ENCODE measurements around the gene MYCBPAP. TPM values are rescaled to one million over a fixed set of nuclear protein-coding genes. Genes with fewer than 3 reads are reported as not detected.

The MYCBPAP gene
- total RNA-seq, 1 experiment from 2014 or later = 2.7 TPM

DNA sequence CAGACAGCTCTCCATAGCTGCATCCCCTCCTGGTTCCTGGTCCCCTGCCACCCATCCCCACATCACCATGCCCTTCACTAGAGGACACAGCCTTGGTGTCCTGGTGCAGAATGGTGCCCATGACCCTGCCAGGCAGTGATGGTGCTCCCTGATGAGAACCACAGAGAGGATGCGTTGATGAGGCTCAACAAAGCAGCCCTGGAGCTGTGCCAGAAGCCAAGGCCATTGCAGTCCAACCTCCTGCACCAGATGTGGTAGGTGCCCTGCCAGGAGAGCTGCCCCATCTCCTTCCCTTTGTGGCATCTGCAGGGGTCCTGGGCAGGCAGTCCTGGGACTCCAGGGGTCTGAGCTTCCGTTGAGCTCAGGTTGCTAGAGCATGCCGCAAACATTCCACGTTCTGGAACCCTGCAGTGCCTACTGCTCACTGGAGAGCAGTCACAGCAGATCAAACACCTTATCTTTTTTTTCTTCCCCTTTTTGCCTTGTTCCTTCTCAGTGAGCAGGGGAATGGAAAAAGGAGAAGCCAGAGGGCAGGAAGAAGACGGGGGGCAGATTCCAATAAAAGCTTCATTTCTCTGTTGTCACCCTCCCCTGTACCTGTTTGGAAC is 19.0 kb downstream of the MYCBPAP start:
- no peaks in the 10 kb centered on the region for H3K36me3 Mint-ChIP-seq (ENCODE audit: insufficient read depth, unreplicated experiment)
- CTCF ChIA-PET = no interaction called here
- H3K4me1 Mint-ChIP-seq (ENCODE audit: low read depth, unreplicated experiment) = peaks cover 29% of the 10 kb centered on the region
- H3K4me3 Mint-ChIP-seq (ENCODE audit: unreplicated experiment) = no peak overlapping the region
- H3K27me3 Mint-ChIP-seq (ENCODE audit: insufficient read depth, unreplicated experiment) = no peaks in the 10 kb centered on the region
- Histone ChIP-seq H3K4me1 (peaks cover 32% of the 10 kb centered on the region), H3K27me3 (replicated peaks; ENCODE audit: control insufficient read depth, insufficient read depth, low read length) (no peaks in the 10 kb centered on the region), H3K4me3 (ENCODE audit: low read depth, low read length) (no peak overlapping the region), H3K36me3 (ENCODE audit: control insufficient read depth, insufficient read depth, low read length) (no peaks in the 10 kb centered on the region), H3K9me3 (no peaks in the 10 kb centered on the region)
- POLR2A ChIA-PET = no interaction called here
- BruUV-seq (replicated peaks) = no TSS peak
- no peak for DNase-seq
- no peak for TF ChIP-seq CTCF (IDR thresholded peaks at IDR 0.05; ENCODE audit: insufficient read depth in 1 of 2, low read depth in 1 of 2, low read length in 1 of 2, severe bottlenecking in 1 of 2, unreplicated experiment in 1 of 2)
- H3K9me3 Mint-ChIP-seq (ENCODE audit: unreplicated experiment) = no peaks in the 10 kb centered on the region
- intact Hi-C loops (cut with micrococcal nuclease; ENCODE audit: unreplicated experiment) = no loop called here
- H3K27ac Mint-ChIP-seq (ENCODE audit: unreplicated experiment) = no peak overlapping the region

DNA sequence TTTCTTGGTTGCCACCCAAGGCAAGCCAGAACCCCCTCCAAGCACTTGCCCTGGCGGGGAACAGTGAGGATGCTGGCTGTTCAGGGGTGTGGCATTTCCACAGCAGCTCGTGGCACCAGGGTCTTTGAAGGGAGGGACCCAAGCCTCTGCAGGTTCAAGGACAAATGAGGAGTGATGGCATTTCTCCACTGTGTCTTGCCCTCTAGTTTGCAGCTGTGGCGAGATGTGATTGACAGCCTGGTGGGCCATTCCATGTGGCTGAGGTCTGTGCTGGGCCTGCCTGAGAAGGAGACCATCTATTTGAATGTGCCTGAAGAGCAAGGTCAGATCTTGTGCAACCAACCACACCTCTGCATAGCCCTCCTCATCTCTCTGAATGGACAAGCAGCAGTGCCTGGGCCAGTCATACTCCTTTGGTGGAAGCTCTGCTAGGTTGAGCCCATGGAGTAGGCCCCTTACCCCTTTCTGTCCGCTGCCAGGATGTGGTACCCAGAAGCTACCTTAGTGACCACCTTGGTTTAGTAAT is 19.8 kb downstream of the MYCBPAP start:
- Mint-ChIP-seq H3K4me3 (ENCODE audit: unreplicated experiment) (no peak overlapping the region), H3K9me3 (ENCODE audit: unreplicated experiment) (no peaks in the 10 kb centered on the region), H3K36me3 (ENCODE audit: insufficient read depth, unreplicated experiment) (no peaks in the 10 kb centered on the region), H3K27me3 (ENCODE audit: insufficient read depth, unreplicated experiment) (no peaks in the 10 kb centered on the region), H3K4me1 (ENCODE audit: low read depth, unreplicated experiment) (peaks cover 22% of the 10 kb centered on the region), H3K27ac (ENCODE audit: unreplicated experiment) (no peak overlapping the region)
- CTCF ChIA-PET = interaction anchor here (0.6 to 1.0 kb wide), 2 partner anchors 25 to 30 kb away, joined by 3 to 7 read pairs; no protein-coding TSS in a partner anchor
- intact Hi-C loops (cut with micrococcal nuclease; ENCODE audit: unreplicated experiment) = no loop called here
- Histone ChIP-seq H3K27me3 (replicated peaks; ENCODE audit: control insufficient read depth, insufficient read depth, low read length) (no peaks in the 10 kb centered on the region), H3K36me3 (ENCODE audit: control insufficient read depth, insufficient read depth, low read length) (no peaks in the 10 kb centered on the region), H3K9me3 (no peaks in the 10 kb centered on the region), H3K4me1 (peaks cover 29% of the 10 kb centered on the region), H3K4me3 (ENCODE audit: low read depth, low read length) (no peak overlapping the region)
- TF ChIP-seq CTCF (IDR thresholded peaks at IDR 0.05; ENCODE audit: insufficient read depth in 1 of 2, low read depth in 1 of 2, low read length in 1 of 2, severe bottlenecking in 1 of 2, unreplicated experiment in 1 of 2) = no peak
- peak in 1 of 2 experiments; percentile 35 for DNase-seq
- POLR2A ChIA-PET = no interaction called here
- BruUV-seq (replicated peaks) = no TSS peak

GRCh38 chr17:50529849-50530248 is 21.6 kb downstream of the MYCBPAP start:
- Mint-ChIP-seq H3K27me3 (ENCODE audit: insufficient read depth, unreplicated experiment) (no peaks in the 10 kb centered on the region), H3K27ac (ENCODE audit: unreplicated experiment) (no peak overlapping the region), H3K9me3 (ENCODE audit: unreplicated experiment) (no peaks in the 10 kb centered on the region), H3K4me1 (ENCODE audit: low read depth, unreplicated experiment) (peaks cover 31% of the 10 kb centered on the region), H3K4me3 (ENCODE audit: unreplicated experiment) (no peak overlapping the region), H3K36me3 (ENCODE audit: insufficient read depth, unreplicated experiment) (peaks cover 7% of the 10 kb centered on the region)
- no peak for TF ChIP-seq CTCF (IDR thresholded peaks at IDR 0.05; ENCODE audit: insufficient read depth in 1 of 2, low read depth in 1 of 2, low read length in 1 of 2, severe bottlenecking in 1 of 2, unreplicated experiment in 1 of 2)
- intact Hi-C loops (cut with micrococcal nuclease; ENCODE audit: unreplicated experiment) = no loop called here
- H3K4me1 ChIP-seq = peaks cover 32% of the 10 kb centered on the region
- CTCF ChIA-PET = interaction anchor here (1.2 to 4.0 kb wide), 3 partner anchors 12 to 47 kb away, joined by 3 to 27 read pairs (median 4); no protein-coding TSS in a partner anchor
- POLR2A ChIA-PET = interaction anchor here (1.2 kb wide), 1 partner anchor 13 kb away, joined by 4 read pairs; no protein-coding TSS in a partner anchor
- H3K9me3 ChIP-seq = no peaks in the 10 kb centered on the region
- BruUV-seq (replicated peaks) = no TSS peak
- H3K36me3 ChIP-seq (ENCODE audit: control insufficient read depth, insufficient read depth, low read length) = no peaks in the 10 kb centered on the region
- H3K27me3 ChIP-seq (replicated peaks; ENCODE audit: control insufficient read depth, insufficient read depth, low read length) = no peaks in the 10 kb centered on the region
- DNase-seq = no peak
- no peak overlapping the region for H3K4me3 ChIP-seq (ENCODE audit: low read depth, low read length)
